WTC11 (cell line): ENCODE data around the gene SYCE1L. TPM values are rescaled to one million over a fixed set of nuclear protein-coding genes. Genes with fewer than 3 reads are reported as not detected.

Experiments used
- ATAC-seq: fragments of 200-7000 bp; cut with Tn5 transposase; 2 replicates; pipeline ENCODE4 v1.10.0; 2021; ENCODE audit warnings: mild to moderate bottlenecking, moderate library complexity
- CTCF ChIA-PET: fragments of 300-600 bp; sonication (Branson Sonifier 250); formaldehyde crosslinking; loops from one replicate; lab custom pipeline; 2021; ENCODE audit warnings: antibody characterized with exemption; lab: Charles Lee
- POLR2A ChIA-PET: fragments of 350-600 bp; sonication (Branson Sonifier 250); formaldehyde crosslinking; loops from one replicate; lab custom pipeline; 2021; ENCODE audit warnings: antibody characterized with exemption; lab: Charles Lee
- DNase-seq: peaks from one replicate; pipeline ENCODE4 v3.0.0; 2021; ENCODE audit warnings: low spot score
- H3K27ac Mint-ChIP-seq: 2 replicates; pipeline ENCODE4 v1.8.0; 2021; ENCODE audit warnings: mixed read lengths
- H3K27me3 Mint-ChIP-seq: 2 replicates; pipeline ENCODE4 v1.8.0; 2021; ENCODE audit warnings: low read depth, mild to moderate bottlenecking, moderate library complexity, mixed read lengths
- H3K36me3 Mint-ChIP-seq: 2 replicates; pipeline ENCODE4 v1.8.0; 2021; ENCODE audit warnings: mixed read lengths
- H3K4me1 Mint-ChIP-seq: 2 replicates; pipeline ENCODE4 v1.8.0; 2022; ENCODE audit warnings: mixed read lengths
- H3K4me3 Mint-ChIP-seq: 2 replicates; pipeline ENCODE4 v1.8.0; 2021; ENCODE audit warnings: mild to moderate bottlenecking, moderate library complexity, mixed read lengths
- H3K9me3 Mint-ChIP-seq: 2 replicates; pipeline ENCODE4 v1.8.0; 2021; ENCODE audit warnings: mixed read lengths
- AR ChIP-seq: fragments of 250-450 bp; sonication (Bioruptor Pico); IDR thresholded peaks from 2 replicates; pipeline ENCODE4 v1.9.0; 2021; ENCODE audit warnings: mild to moderate bottlenecking
- E2F1 ChIP-seq: sonication (generic); formaldehyde crosslinking; IDR thresholded peaks from 2 replicates; pipeline ENCODE4 v1.8.0; 2022; ENCODE audit warnings: mild to moderate bottlenecking, missing genetic modification reagents
- EMX1 ChIP-seq: fragments of 250-450 bp; sonication (Bioruptor Pico); IDR thresholded peaks from 2 replicates; pipeline ENCODE4 v1.8.0; 2021; ENCODE audit warnings: mild to moderate bottlenecking
- GABPB1 ChIP-seq: sonication (generic); formaldehyde crosslinking; IDR thresholded peaks from 2 replicates; pipeline ENCODE4 v1.8.1; 2023; ENCODE audit warnings: mild to moderate bottlenecking, missing genetic modification reagents
- GRHL2 ChIP-seq: fragments of 250-450 bp; sonication (Bioruptor Pico); IDR thresholded peaks from 2 replicates; pipeline ENCODE4 v1.8.0; 2022; ENCODE audit warnings: mild to moderate bottlenecking, moderate library complexity; ENCODE audit not compliant: insufficient replicate concordance, severe bottlenecking
- GTF2I ChIP-seq: fragments of 250-450 bp; sonication (Bioruptor Pico); conservative IDR thresholded peaks from 2 replicates; pipeline ENCODE4 v1.4.0; 2021; ENCODE audit warnings: mild to moderate bottlenecking
- JAZF1 ChIP-seq: fragments of 250-450 bp; sonication (Bioruptor Pico); IDR thresholded peaks from 2 replicates; pipeline ENCODE4 v1.9.0; 2021; ENCODE audit warnings: moderate library complexity, mild to moderate bottlenecking, inconsistent platforms
- MYBL2 ChIP-seq: sonication (generic); formaldehyde crosslinking; IDR thresholded peaks from 2 replicates; pipeline ENCODE4 v1.8.1; 2023; ENCODE audit warnings: mild to moderate bottlenecking, moderate library complexity, missing genetic modification reagents
- NFATC4 ChIP-seq: fragments of 250-450 bp; sonication (Bioruptor Pico); IDR thresholded peaks from 2 replicates; pipeline ENCODE4 v1.9.0; 2021; ENCODE audit warnings: mild to moderate bottlenecking
- NR2C2 ChIP-seq: sonication (generic); formaldehyde crosslinking; IDR thresholded peaks from 2 replicates; pipeline ENCODE4 v1.8.0; 2022; ENCODE audit warnings: mild to moderate bottlenecking, missing genetic modification reagents
- PRDM15 ChIP-seq: sonication (generic); formaldehyde crosslinking; IDR thresholded peaks from 2 replicates; pipeline ENCODE4 v1.8.0; 2022; ENCODE audit warnings: missing genetic modification reagents
- PRRX2 ChIP-seq: fragments of 250-450 bp; sonication (Bioruptor Pico); IDR thresholded peaks from 2 replicates; pipeline ENCODE4 v1.8.0; 2021; ENCODE audit warnings: mild to moderate bottlenecking
- SMAD3 ChIP-seq: sonication (generic); formaldehyde crosslinking; IDR thresholded peaks from 2 replicates; pipeline ENCODE4 v1.8.0; 2022; ENCODE audit warnings: missing genetic modification reagents, mild to moderate bottlenecking, borderline replicate concordance
- ZBTB21 ChIP-seq: sonication (generic); formaldehyde crosslinking; IDR thresholded peaks from 2 replicates; pipeline ENCODE4 v1.8.1; 2023; ENCODE audit warnings: mild to moderate bottlenecking, missing genetic modification reagents, borderline replicate concordance
- ZNF121 ChIP-seq: sonication (generic); formaldehyde crosslinking; IDR thresholded peaks from 2 replicates; pipeline ENCODE4 v1.8.0; 2023; ENCODE audit warnings: missing genetic modification reagents
- ZNF317 ChIP-seq: sonication (generic); formaldehyde crosslinking; IDR thresholded peaks from 2 replicates; pipeline ENCODE4 v1.8.1; 2023; ENCODE audit warnings: low read depth, mild to moderate bottlenecking, moderate library complexity, missing genetic modification reagents, borderline replicate concordance
- ZNF416 ChIP-seq: fragments of 250-450 bp; sonication (Bioruptor Pico); IDR thresholded peaks from 2 replicates; pipeline ENCODE4 v1.9.0; 2021; ENCODE audit warnings: mild to moderate bottlenecking, inconsistent platforms
- total RNA-seq: library from RNA; stranded (reverse); gene quantifications from 3 replicates; pipeline ENCODE4 v1.2.3, GENCODE V29; 2021

SYCE1L gene
- total RNA-seq, 1 experiment from 2014 or later, result 7.0 TPM

GRCh38 chr16:77206533-77206932, 7.3 kb downstream of the SYCE1L start (continued):
- TF ChIP-seq GRHL2 (CRISPR knock-in tag), result no peak

GRCh38 chr16:77207030-77207429, 7.8 kb downstream of the SYCE1L start:
- Mint-ChIP-seq H3K27me3 (peaks cover 7% of the 10 kb centered on the region), H3K4me1 (peaks cover 32% of the 10 kb centered on the region), H3K27ac (no peak overlapping the region), H3K9me3 (no peaks in the 10 kb centered on the region), H3K4me3 (no peak overlapping the region), H3K36me3 (no peaks in the 10 kb centered on the region)
- CTCF ChIA-PET, result no interaction called here
- TF ChIP-seq EMX1, result no peak
- TF ChIP-seq PRRX2 (CRISPR knock-in tag), result no peak
- TF ChIP-seq PRDM15, result no peak
- no peak for TF ChIP-seq JAZF1
- TF ChIP-seq SMAD3 (CRISPR knock-in tag), result no peak
- TF ChIP-seq ZNF121 (CRISPR knock-in tag), result no peak
- no peak for TF ChIP-seq E2F1 (CRISPR knock-in tag)
- no peak for TF ChIP-seq GTF2I (CRISPR knock-in tag)
- TF ChIP-seq AR (CRISPR knock-in tag), result no peak
- TF ChIP-seq ZNF317 (CRISPR knock-in tag), result no peak
- POLR2A ChIA-PET, result no interaction called here
- DNase-seq, result no peak
- ATAC-seq, result no peak

- TF ChIP-seq NR2C2 (CRISPR knock-in tag) (no peak), ZBTB21 (CRISPR knock-in tag) (no peak), ZNF416 (CRISPR knock-in tag) (no peak), GABPB1 (CRISPR knock-in tag) (no peak), NFATC4 (CRISPR knock-in tag) (no peak), MYBL2 (CRISPR knock-in tag) (no peak)
- H3K27me3 Mint-ChIP-seq, result peaks cover 7% of the 10 kb centered on the region
- ChIA-PET CTCF (no interaction called here), POLR2A (no interaction called here)
- no peak for ATAC-seq
- H3K4me1 Mint-ChIP-seq, result peaks cover 35% of the 10 kb centered on the region
- no peak overlapping the region for H3K4me3 Mint-ChIP-seq
- H3K36me3 Mint-ChIP-seq, result no peaks in the 10 kb centered on the region
- H3K27ac Mint-ChIP-seq, result no peak overlapping the region
- H3K9me3 Mint-ChIP-seq, result no peaks in the 10 kb centered on the region
- no peak for DNase-seq
These were observed 9.2 kb downstream of the SYCE1L start for GRCh38 chr16:77208382-77208781.
